NCI-H146 treated with DMSO at 0.1 percent for 48 hours (cell line): ENCODE measurements around the gene ARID1B.

Experiments
- DNase-seq: peaks from one replicate; lab custom pipeline; 2025; ENCODE audit not compliant: unreplicated experiment; lab: John Stamatoyannopoulos, UW

The ARID1B gene

DNA sequence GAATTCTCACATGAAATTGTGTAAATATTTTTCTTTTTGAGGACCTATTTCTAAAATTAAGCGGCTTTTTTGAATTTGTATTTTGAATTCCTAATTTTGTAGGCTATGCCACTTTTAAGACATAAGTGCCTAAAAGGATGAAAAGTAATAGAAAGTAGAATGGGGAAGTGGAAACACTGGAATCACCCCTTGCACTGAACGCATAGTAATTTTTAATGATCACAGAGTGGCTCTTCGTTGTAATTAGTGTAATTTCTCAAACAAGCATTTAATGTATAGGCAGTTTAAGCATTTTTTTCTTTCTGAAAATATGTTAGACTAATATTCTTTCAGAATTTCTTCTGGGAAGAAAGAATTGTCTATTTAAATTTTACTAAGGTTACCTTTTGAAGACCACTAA, 73.2 kb downstream of the ARID1B start:
- DNase-seq, result no peak

DNA sequence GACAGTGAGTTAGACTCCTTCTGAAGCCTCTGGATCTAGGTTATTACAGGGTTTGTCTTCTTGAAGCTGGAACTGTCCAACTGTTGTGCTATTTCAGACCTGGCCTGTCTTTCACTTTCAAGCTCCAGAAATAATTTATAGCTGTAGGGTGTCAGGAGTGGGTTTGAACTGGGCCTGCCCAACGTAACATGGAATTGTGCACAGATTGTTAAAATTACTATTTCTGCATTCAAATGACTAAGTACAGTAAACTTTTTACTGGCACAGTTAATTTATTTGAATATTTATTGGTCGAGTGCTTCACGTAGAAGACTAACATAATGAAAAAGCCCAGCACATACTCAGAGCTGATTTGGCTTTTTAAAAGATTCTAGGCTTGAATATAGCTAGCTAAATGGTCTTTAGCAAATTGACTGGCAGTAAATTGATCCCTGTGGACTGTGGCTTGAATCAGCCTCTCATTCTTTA, 74.3 kb downstream of the ARID1B start:
- no peak for DNase-seq

DNA sequence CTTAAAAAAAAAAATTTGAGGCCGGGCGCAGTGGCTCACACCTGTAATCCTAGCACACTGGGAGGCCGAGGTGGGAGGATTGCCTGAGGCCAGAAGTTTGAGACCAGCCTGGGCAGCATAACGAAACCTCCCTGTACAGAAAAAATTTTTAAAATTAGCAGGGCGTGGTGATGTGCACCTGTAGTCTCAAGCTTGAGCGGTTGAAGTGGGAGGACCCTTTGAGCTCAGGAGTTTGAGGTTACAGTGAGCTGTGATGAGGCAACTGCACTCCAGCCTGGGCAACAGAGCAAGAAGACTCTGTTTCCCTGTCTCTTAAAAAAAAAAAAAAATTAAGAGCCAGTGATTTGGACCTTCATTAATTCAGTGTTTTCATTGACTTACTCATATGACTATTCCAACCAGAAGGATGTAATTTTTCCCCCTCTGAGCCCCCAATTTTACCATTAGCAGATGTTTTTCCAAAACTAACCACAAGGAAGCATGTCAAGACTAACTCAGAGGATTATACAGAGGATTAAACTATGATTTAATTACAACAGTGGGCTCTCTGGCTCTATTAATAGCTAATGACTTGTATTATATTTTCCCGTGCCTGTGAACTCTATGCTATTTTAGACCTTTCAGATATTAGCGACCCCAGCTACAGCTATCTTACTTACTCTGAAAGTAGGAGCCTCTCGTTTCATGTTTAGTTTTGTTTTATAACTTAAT, 75.1 kb downstream of the ARID1B start:
- DNase-seq, result no peak

DNA sequence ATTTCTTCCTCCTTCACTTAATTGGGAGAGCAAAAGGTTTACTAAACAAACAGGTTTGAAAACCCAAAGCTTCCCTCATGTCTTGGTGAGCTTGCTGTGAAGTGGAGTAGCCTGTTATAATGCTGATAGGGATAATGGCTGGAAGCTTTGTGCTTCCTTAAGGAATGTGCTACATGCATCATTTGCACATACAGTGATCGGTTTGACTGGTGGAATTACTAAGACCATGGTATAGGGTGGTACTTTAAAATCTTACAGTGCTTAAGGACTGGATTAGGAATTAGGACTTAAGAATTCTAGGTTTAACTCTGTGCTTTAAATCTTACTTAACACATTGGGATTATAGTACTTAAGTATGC, 75.7 kb downstream of the ARID1B start:
- no peak for DNase-seq

DNA sequence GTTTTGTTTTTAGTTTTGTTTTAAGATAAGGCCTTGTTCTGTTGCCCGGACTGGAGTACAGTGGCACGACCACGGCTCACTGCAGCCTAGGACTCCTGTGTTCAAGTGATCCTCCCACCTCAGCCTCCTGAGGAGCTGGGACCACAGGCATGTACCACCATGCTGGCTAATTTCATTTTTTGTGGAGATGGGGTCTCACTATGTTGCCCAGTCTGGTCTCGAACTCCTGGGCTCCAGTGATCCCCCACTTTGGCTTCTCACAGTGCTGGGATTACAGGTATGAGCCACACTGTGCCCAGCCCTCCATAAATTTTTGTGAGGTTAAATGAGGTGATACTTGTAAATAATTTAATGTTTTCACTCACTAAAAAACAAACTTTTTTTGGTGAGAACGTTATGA, 76.6 kb downstream of the ARID1B start:
- no peak for DNase-seq

DNA sequence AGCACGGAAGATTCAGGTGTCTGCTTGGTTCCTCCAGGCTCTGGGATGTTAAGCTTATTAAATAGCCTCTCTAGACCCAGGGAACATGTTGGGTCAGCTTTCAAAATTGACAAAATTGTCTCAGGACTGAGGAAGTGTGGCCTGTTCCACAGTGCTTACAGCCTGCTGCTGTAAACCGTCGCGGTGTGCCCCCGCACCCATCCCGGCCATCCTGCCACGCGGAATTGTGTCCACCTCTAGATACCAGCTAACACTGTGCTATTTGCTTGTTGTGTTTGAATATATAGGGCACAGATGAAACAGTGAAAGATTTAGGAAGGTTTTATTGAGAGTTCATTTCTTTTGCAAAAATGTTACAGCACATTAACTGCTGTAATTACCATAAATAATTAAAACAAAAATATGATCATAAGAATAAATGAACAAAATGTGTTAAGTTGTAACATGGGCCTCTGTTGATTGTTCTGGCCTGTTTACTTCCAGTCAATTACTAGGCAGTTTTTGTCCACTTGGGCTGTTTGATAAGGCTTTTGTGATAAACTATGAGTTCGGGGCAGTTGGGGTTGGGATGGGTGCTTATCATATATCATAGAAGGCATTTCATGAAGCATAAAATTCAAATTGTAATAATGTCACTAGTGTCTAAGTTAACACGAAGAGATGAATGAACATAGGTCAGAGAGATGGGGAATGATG, 77.4 kb downstream of the ARID1B start:
- DNase-seq, result no peak

DNA sequence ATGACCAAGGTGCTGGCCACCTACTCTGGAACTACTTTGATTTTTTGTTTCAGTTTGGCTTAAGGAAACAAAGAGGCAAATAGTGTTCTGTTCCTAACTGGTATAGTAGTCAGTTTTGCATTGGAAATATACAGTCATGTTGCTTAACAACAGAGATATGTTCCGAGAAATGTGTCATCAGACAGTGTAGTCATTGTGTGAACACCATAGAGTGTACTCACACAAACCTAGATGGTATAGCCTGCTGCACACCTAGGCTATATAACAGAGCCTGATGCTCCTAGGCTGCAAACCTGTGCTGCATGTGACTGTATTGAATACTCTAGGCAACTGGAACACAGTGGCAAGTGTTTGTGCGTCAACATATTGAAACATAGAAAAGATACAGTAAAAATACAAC, 80.4 kb downstream of the ARID1B start:
- no peak for DNase-seq

DNA sequence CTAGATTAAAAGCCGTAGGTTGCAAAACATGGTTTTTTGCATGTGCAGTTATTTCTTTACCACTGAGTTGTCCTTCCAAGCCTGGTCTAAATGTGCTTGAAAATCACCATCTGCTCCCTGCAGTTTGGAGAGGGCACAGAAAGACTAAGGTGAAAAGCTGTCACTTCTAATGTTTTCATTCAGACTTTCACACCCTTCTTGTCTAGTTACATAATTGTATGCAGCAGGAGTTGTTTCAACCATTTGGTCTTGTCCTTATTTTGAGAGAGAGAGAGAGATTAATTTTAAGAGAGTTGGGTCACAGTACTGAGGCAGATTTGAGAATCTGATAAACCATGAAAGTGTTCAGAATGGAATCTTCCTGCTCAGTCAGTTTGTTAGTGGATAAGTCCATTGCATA, 82.5 kb downstream of the ARID1B start:
- no peak for DNase-seq

DNA sequence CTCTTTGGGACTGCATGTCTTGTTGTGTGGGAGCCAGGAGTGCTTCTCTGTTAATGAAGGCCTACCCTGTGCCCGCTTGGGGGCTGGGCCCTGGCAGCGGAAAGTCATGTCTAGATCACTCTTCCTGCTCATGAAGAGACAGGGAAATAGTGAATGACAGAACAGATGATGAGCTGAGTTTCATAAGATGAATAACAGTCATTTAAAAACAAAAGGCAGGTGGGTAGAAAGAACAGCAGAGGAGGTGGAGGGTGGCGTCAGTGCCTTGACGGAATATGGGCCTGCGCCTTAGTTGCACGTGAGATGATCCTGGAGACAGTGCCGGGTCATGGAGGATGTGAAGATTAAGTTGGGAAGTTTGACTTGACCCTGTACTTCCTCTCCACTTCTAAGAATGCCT, 85.5 kb downstream of the ARID1B start:
- no peak for DNase-seq

DNA sequence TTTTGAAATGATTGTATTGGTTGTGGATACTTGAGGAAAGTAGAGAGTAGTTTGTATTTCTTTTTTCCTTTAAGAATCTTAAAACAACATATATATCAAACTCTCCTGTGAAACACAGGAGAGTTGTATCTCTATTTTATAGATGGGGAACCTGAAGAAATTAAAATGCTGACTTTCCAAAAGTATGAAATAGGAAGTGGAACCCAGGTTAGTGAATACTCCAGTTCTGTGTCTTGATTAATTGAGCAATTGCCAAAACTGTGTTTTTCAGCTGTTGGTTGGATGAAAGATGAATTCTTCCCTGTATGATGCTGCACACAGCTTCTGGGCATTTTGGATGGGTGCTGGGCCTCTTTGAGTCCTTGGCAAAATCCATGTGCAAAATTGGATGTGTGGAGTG, 86.3 kb downstream of the ARID1B start:
- no peak for DNase-seq

DNA sequence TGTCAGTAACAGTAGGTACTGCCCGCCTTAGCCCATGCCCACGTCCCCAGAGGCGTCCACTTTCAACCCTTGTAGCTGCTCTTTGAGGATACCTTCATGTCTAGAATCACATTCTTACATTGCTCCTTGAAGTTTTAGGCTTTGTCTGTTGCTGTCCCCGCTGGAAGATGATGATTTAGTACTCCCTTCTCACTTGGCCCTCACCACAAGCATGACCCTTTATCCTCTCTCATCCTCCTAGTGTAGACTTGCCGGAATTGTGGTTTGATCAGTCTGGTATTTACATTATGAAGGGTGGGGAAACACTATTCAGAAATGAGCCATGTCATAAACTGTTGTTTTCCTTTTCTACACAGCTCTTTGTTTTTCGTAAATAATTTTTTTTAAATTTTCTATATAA, 87.4 kb downstream of the ARID1B start:
- DNase-seq, result no peak

DNA sequence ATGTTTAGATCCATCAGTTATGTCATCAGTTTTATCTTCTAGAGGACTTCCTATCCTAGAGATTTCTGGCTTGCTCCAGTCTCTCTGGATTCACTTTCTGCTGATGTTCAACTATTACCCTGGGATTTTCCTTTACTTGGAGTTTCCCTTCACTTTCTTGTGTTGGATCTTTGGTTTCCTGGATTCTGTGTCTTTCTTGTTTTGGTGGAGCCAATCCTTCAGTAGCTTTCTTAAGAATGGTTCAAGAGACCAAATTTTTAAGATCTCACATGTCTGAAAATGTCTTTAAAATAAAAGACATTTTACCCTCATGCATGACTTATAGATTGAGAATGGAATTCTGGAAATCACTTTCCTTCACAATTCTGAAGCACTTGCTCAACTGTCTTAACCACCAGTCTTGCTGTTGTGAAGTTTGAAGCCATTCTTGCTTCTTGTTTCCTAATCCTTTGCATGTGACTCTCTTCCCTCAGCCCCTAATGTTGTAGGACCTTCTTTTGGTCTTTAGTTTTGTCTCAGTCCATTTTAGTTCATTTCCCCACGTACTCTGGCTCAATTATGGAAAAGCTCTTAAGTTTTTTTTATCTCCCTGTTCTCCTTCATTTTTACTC, 87.9 kb downstream of the ARID1B start:
- no peak for DNase-seq

DNA sequence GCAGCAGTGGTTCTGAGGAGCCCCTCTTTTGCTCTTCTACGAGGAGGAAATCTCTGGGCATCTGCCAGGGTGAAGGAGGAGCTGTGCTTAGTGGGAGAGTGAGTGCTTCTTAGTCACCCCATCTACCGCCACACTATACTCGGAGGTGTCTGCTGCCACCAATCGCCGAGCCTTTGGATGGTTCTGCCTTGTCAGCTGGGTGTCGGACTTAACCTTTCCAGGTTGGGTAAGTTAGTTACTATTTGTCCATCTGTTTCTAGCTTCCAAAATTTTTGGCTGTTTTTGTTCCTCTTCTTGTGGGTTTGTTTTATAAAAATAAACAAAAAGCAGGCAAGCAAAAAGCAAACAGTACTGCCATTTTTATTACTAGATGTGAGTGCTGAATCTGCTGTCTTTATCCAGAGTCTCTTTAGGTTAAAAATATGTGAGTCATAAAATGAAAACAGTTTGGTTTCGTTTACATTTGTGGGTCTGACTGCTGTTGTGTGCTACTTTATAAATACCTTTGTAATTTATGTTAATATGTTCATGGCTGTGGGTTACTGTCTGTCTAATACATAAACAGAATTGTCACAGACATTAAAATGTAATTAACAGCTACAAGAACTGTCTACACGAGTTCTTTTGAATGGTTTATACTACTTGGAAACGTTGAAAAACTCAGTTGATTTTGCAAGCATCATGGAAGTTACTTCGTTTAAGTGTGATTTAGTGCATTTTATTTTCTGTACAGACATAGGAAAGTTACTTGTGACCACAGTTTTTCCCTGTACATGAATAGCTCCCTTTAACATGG, 89.2 kb downstream of the ARID1B start:
- DNase-seq, result no peak

DNA sequence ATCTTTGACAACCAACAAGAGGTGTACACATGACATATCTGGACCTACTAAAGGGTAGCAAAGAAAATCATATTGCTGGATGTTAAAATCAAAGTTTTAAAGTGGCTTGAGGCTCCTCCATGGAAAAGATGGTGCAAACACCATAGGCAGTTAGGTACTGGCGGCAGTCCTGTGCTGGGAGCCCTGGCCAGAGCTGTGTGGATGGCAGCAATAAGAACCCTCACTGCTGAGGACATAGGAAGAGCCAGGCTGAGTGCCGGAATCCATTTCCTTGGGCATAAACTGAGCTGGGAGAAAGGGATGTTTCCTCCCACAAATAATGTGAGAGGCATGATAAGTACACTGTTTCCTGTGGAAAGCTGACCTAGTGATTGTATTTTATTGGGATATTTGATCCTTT, 89.9 kb downstream of the ARID1B start:
- no peak for DNase-seq

DNA sequence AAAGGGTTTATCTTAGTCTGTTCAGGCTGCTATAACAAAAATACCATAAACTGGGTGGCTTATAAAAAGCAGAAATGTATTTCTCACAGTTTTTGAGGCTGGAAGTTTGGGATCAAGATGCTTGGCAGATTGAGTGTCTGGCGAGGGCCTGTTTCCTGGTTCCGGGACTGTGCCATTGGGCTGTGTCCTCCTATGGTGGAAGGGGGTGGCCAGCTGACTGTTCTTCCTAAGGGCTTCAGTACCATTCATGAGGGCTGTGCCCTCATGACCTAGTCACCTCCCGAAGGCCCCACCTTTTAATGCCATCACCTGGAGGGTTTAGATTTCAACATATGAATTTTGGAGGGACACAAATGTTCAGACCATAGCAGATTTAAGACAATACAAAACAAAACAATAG, 91.2 kb downstream of the ARID1B start:
- DNase-seq, result no peak

DNA sequence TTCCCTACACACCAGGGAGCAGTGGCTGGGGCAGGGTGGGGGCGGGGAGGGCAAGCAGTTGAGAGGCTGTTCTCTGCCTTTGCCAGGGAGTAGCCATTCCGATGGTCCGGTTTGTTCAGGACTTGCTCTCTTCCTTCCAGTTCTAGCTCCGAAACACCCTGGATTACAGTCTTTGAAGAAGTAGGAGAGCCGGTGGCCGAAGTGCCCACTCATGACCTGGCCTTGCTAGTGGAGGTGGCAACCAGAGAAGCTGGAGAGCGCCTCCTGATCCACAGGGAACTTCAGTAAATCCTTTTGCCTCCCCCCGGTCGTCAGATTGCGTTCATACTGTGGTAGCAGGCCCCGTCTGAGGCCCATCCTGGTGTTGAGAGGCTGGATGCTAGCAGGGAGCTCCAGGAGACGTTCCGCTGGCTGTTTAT, 92.8 kb downstream of the ARID1B start:
- no peak for DNase-seq

DNA sequence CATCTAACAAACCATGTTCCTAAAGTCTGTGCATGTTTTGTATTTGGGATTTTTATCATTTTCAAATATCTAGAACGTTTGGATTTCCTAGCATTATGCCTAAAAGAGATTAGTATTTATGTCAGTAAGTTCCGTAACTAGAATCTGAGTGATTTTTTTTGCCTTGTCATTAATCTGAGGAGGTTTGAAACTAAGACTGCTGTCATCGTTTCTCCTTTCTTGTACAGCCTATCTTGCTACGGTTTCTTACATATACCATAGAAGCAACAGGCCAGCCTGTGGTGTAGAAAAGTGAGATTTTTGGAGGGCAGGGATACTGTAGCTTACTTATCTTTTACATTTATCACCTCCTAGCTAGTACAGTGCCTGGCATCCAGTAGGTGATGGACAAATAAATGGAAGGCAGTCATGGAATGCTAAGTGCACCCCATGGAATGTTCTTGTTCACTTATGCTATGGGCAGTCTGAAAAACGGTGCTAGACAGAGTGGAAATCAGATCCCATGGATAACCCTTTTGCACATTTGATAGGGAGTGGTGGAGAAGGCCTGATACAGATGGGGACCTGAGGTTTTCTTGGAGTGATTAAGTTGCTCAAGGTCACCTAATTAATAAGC, 93.9 kb downstream of the ARID1B start:
- no peak for DNase-seq

DNA sequence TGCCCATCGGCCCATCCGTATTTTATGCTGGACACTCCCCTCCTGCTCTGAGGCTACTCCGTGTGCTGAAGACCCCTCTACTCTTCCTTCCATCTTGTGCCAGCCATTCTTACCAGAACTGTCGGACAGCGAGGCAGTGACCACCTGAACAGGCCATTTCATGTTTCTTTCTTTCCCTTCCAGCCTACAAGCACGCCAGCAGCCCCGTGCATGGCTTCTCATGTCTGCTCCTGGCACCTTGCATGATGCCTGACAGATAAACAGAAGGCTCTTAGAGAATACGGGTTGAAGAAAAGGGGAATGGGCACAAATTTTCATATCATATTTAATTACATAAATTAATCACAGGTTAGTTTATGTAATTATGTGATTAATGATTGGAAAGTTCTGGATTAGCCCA, 95.7 kb downstream of the ARID1B start:
- no peak for DNase-seq

DNA sequence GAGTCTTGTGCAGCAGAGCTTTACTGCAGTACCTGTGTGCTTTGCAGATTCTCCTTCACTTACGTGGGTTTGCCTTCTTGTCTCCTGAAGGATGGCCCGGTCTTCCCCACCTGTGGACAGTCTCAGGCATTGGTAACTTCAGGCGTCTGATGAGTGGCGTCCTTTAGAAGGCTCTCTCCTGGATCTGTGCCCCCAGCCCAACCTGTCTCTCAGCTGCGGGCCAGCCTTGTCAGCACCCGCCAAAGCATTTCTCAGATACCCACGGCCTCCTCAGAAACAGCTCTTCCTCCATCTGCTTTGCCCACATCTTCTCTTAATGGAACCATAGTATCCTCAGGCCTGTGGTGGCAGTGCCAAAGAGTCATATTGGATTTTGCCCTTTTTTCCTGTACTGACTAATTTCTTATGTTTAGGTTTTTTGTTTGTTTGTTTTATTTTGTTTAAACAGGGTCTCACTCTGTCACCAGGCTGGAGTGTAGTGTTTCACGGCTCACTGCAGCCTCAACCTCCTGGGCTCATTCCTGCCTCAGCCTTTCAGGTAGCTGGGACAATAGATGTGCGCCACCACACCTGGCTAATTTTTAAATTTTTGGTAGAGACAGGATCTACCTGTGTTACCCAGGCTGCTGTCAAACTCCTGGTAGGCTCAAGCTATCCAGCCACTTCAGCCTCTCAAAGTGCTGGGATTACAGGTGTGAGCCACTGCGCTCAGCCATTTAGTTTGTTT, 96.6 kb downstream of the ARID1B start:
- no peak for DNase-seq

DNA sequence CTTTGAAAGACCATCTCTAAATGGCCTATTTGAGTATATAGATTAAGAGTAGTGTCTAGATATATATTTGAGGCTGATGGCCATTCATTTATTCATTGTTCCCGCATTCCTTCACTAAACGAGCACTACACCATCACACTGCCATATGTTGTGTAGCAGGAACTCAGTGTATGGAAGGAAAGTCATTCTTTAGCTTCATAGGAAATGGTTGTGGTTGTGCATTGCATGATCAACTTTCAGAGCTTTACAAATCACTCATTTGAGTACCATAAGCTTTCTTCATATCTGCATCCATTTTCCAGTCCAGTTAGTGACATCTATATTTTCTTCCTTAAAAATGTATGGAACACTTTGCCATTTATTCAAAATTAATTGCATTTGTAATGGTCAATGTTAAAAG, 97.9 kb downstream of the ARID1B start:
- no peak for DNase-seq

DNA sequence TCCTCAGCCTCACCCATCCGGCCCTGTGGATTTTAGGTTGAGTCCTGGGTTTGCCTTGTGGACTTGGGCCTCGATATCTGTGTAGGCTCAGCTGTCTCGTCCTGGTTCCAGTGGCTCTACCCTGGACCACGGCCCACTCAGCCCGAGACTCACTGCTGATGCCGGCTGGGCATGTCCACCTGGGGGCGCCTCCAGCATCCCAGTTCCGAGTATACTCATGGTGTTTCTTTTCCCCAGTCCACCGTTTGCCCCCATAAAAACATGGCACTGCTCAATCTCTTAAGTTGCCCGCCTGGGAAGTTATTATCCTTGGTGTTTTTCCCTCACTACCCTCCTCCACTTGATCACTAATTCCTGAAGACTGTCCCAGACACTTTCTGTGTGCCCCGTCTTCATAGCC, 99.1 kb downstream of the ARID1B start:
- DNase-seq, result no peak
